ENCODE measurements around the gene SPR. TPM values are rescaled to one million over a fixed set of nuclear protein-coding genes. Genes with fewer than 3 reads are reported as not detected.

The SPR gene
- total RNA-seq, 1 donor from 2014 or later: 12.6 TPM

DNA sequence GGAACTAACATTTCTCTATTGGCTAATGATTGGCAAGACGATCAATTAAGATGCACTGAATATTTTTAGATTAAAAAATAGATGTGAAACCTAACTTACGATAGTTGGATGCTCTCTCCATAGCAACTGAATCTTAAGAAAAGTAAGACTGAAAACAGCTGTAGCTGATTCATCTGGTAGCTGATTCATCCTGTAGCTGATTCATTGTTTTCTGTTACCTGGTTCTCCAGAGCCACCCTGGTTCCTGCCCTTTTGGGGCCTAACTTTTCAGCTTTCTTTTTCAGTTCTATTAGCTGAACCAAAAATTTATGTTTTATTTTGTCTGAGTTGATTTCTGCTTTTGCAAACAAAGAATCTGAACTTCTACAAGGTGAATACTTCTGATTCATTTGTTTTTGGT lies 22.7 kb upstream of the SPR start:
- Mint-ChIP-seq H3K9me3 (no peaks in the 10 kb centered on the region), H3K4me3 (no peak overlapping the region), H3K27ac (no peak overlapping the region), H3K27me3 (peaks cover 33% of the 10 kb centered on the region), H3K36me3 (ENCODE audit: low read depth) (no peaks in the 10 kb centered on the region), H3K4me1 (peaks cover 9% of the 10 kb centered on the region)
- DNase-seq: no peak
- intact Hi-C loops (cut with micrococcal nuclease): loop anchor here (1.0 to 10.0 kb wide), 4 partner anchors 22 to 260 kb away; partner anchors contain the start of genes EMX1 and SPR

DNA sequence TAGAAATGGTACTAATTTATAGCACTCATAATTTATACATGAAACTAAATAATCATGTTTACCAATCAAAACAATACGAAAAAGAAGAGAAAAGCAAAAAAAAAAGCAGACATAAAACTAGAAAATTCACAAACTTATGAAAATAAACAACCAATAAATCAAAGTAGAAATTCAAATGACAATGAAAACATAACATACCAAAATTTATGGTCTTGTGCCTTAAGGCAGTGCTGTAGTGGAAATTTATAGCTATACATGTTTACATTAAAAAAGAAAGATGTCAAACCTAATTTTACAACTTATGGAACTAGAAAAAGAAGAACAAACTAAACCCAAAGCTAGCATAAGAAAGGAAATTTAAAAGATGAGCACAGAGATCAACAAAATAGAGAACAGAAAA lies 16.1 kb upstream of the SPR start:
- DNase-seq: no peak
- H3K4me1 Mint-ChIP-seq: no peaks in the 10 kb centered on the region
- no peaks in the 10 kb centered on the region for H3K36me3 Mint-ChIP-seq (ENCODE audit: low read depth)
- intact Hi-C loops (cut with micrococcal nuclease): no loop called here
- H3K27ac Mint-ChIP-seq: no peak overlapping the region
- H3K27me3 Mint-ChIP-seq: peaks cover 40% of the 10 kb centered on the region
- no peaks in the 10 kb centered on the region for H3K9me3 Mint-ChIP-seq
- H3K4me3 Mint-ChIP-seq: no peak overlapping the region

DNA sequence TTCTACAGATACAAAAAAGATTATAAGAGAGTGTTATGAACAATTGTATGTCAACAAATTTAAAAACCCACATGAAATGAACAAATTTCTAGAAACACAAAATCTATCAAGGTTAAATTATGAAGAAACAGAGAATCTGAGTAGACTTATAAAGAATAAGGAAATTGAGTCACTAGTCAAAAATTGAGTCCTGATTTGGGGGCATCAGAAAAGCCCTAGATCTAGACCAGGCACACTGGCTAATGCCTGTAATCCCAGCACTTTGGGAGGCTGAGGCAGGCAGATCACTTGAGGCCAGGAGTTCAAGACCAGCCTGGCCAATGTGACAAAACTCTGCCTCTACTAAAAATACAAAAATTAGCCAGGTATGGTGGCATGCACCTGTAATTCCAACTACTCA lies 15.3 kb upstream of the SPR start:
- no peak for DNase-seq
- intact Hi-C loops (cut with micrococcal nuclease): no loop called here
- Mint-ChIP-seq H3K4me3 (no peak overlapping the region), H3K27ac (no peak overlapping the region), H3K27me3 (peaks cover 40% of the 10 kb centered on the region), H3K4me1 (no peaks in the 10 kb centered on the region), H3K9me3 (no peaks in the 10 kb centered on the region), H3K36me3 (ENCODE audit: low read depth) (no peaks in the 10 kb centered on the region)

DNA sequence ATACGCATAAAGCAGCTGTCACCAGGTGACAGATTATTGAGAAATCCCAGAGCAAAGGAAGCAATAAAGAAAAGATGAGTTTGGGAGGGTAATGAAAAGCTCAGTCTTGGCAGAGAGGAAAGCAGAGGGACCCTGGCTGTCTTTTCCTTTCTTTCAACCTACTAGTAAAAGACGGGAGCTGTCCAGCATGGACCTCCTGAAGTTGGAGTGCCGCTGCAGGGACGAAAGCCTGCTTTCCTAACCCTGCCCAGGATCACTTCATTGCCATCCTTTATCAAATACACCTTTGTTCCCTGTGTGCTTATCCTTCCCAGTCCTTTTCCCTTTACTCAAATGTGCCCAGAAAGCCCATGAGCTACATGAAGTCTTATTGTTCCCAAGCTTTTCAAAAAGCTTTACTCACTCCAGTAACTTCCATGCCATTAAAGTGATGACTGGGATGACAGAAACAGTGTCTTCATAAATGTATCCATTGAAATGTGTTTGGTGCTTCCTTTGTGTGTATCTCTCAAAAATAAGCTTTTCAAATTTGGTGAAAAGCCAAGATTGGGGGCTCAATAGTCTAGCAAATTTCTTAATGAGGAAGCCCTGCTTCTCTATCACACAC lies 3.7 kb upstream of the SPR start:
- Mint-ChIP-seq H3K27ac (no peak overlapping the region), H3K27me3 (peaks cover 40% of the 10 kb centered on the region), H3K4me1 (peaks cover 4% of the 10 kb centered on the region), H3K9me3 (no peaks in the 10 kb centered on the region), H3K36me3 (ENCODE audit: low read depth) (no peaks in the 10 kb centered on the region), H3K4me3 (no peak overlapping the region)
- intact Hi-C loops (cut with micrococcal nuclease): no loop called here
- peak; percentile 77 for DNase-seq

DNA sequence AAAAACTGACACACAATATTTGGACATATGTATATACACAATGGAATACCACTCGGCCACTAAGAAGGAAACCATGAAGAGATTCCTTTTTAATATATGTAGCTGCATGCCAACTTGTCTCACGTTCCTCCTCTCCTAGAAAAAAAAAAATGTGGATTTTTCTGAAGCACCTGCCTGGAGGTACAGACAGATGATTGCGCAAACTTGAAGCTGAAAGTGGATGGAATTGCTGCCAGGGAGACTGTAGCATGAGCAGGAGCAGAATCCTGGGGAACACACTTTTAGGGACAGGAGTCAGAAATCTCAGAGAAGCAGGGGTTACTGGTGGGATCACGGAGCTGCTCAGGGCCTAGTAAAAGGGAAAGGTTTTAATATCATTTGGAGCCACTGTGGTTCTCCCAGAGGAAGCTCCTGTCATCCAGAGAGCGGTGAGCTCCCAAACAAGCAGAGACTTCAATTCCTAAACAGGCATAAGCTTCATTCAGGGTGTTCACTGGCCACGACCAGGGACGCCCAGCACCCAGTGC lies 640 bp upstream of the SPR start:
- intact Hi-C loops (cut with micrococcal nuclease): loop anchor here (1.0 to 2.0 kb wide), 2 partner anchors 22 to 115 kb away; no protein-coding TSS in a partner anchor
- no peaks in the 10 kb centered on the region for H3K9me3 Mint-ChIP-seq
- H3K4me3 Mint-ChIP-seq: peak overlapping the region; percentile 67
- peaks cover 40% of the 10 kb centered on the region for H3K27me3 Mint-ChIP-seq
- peaks cover 4% of the 10 kb centered on the region for H3K4me1 Mint-ChIP-seq
- no peak overlapping the region for H3K27ac Mint-ChIP-seq
- peak; percentile 49 for DNase-seq
- no peaks in the 10 kb centered on the region for H3K36me3 Mint-ChIP-seq (ENCODE audit: low read depth)

DNA sequence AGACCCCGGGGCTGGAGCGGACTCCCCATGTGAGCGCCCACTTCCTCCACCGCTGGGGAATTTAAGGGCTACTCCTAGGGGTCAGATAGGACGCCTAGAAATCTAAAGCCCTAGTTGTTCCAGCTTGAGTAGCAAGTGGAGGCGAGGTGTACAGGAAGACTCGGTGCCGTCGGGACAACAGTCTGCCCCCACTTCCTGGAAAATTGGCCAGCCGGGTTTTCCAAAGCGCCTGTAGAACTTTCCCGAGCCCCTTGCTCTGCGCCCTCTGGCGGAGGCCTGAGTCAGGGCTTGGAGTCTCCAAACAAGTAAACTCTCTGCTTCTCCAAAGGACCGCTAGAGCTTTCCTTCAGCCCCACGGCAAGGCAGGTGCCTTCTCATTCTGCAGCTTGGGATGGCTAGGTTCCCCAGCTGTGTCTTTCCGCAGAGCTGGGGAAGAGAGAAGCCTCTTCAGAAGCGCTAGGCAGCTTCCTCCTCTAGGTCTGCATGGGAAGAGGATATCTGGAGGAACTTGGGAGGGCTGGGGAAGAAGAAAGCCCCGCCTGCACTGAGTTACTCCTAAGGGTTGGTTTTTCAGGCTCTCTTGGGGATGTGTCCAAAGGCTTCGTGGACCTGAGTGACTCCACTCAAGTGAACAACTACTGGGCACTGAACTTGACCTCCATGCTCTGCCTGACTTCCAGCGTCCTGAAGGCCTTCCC lies 681 bp downstream of the SPR start:
- Mint-ChIP-seq H3K4me1 (peaks cover 4% of the 10 kb centered on the region), H3K36me3 (ENCODE audit: low read depth) (no peaks in the 10 kb centered on the region), H3K27ac (no peak overlapping the region), H3K9me3 (no peaks in the 10 kb centered on the region), H3K4me3 (peak overlapping the region; percentile 81), H3K27me3 (peaks cover 34% of the 10 kb centered on the region)
- DNase-seq: peak; percentile 85
- intact Hi-C loops (cut with micrococcal nuclease): loop anchor here (1.0 to 2.0 kb wide), 2 partner anchors 23 to 117 kb away; no protein-coding TSS in a partner anchor

DNA sequence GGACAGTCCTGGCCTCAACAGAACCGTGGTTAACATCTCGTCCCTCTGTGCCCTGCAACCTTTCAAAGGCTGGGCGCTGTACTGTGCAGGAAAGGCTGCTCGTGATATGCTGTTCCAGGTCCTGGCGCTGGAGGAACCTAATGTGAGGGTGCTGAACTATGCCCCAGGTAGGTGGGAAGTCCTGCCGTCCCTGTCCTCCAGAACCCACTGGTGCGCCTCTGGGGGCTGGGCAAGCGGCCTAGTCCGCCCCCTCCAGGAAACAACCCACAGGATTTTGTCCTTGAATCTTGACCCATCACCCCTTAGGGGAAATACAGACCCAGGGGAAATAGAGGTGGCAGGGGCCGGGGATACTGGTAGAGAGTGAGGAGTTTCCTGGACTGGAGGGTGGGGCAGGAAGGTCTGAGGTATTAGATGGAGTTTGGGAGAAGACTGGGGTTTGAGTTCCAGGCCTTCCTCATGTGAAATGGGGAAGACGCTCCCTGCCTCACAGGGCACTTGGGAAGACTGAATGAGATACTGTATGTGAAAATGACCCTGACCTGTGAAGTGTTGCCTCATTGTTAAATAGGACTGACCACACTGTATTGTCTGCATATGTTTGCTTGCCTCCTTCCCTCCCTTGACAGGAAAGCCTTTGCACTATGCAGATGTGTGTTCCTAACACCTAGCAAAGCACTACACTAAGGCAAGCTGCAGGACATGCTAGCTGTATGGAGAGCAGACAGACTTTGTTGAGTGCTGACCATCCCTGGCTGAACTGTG lies 1.4 kb downstream of the SPR start:
- DNase-seq: no peak
- no peak overlapping the region for H3K27ac Mint-ChIP-seq
- no peaks in the 10 kb centered on the region for H3K36me3 Mint-ChIP-seq (ENCODE audit: low read depth)
- no peaks in the 10 kb centered on the region for H3K9me3 Mint-ChIP-seq
- H3K27me3 Mint-ChIP-seq: peaks cover 32% of the 10 kb centered on the region
- peaks cover 4% of the 10 kb centered on the region for H3K4me1 Mint-ChIP-seq
- peak overlapping the region; percentile 81 for H3K4me3 Mint-ChIP-seq
- intact Hi-C loops (cut with micrococcal nuclease): no loop called here

DNA sequence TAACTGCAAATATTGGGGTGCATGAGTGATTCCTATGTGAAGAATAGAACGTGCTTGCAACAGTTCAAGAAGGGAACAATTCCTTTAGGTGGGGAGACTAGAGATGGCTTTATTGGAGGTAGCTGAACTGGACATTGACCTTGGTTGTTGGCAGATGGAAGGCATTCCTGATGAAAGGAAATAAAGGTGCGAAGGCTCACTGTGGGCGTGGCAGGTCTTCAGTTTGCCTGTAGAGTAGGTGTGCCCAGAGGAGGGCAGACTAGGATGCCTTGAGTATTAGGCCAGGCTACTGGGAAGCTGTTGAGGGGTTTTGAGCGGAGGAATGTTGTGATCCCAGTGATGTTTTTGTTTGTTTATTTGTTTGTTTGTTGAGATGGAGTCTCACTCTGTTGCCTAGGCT lies 2.8 kb downstream of the SPR start:
- H3K36me3 Mint-ChIP-seq (ENCODE audit: low read depth): no peaks in the 10 kb centered on the region
- H3K27me3 Mint-ChIP-seq: peaks cover 28% of the 10 kb centered on the region
- no peak for DNase-seq
- no peaks in the 10 kb centered on the region for H3K9me3 Mint-ChIP-seq
- H3K4me3 Mint-ChIP-seq: no peak overlapping the region
- intact Hi-C loops (cut with micrococcal nuclease): loop anchor here (5.0 kb wide), 1 partner anchor 272 kb away; no protein-coding TSS in a partner anchor
- no peak overlapping the region for H3K27ac Mint-ChIP-seq
- H3K4me1 Mint-ChIP-seq: peaks cover 4% of the 10 kb centered on the region

DNA sequence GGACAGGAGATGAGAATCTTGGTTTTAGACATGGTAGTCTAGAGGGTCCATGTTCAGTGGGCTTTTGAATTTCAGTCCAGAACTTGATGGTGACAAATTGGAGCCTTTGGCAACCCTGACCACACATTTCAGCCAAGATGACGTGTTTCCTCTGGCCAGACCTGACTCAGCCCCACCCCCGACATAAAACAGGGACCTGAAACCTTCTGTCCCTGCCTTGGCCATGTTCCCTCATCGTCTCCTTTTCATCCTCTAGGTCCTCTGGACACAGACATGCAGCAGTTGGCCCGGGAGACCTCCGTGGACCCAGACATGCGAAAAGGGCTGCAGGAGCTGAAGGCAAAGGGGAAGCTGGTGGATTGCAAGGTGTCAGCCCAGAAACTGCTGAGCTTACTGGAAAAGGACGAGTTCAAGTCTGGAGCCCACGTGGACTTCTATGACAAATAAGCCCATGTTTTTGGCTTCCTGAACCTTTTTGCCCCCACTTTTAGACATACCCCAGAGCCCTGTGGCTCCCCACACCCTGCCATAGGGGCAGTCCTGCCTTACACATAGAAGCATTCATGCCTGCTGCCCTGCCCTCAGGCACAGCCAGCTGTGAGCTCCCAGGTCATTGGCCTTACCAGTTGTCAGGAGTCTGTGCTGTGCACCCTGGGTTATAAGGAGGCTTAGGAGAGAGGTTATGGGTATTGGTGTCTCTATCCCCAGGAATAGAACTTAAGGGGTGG lies 4.0 kb downstream of the SPR start:
- H3K27ac Mint-ChIP-seq: no peak overlapping the region
- H3K27me3 Mint-ChIP-seq: peaks cover 24% of the 10 kb centered on the region
- no peaks in the 10 kb centered on the region for H3K9me3 Mint-ChIP-seq
- H3K4me3 Mint-ChIP-seq: no peak overlapping the region
- H3K4me1 Mint-ChIP-seq: peaks cover 4% of the 10 kb centered on the region
- no peaks in the 10 kb centered on the region for H3K36me3 Mint-ChIP-seq (ENCODE audit: low read depth)
- intact Hi-C loops (cut with micrococcal nuclease): loop anchor here (5.0 kb wide), 1 partner anchor 271 kb away; no protein-coding TSS in a partner anchor
- peak; percentile 52 for DNase-seq

DNA sequence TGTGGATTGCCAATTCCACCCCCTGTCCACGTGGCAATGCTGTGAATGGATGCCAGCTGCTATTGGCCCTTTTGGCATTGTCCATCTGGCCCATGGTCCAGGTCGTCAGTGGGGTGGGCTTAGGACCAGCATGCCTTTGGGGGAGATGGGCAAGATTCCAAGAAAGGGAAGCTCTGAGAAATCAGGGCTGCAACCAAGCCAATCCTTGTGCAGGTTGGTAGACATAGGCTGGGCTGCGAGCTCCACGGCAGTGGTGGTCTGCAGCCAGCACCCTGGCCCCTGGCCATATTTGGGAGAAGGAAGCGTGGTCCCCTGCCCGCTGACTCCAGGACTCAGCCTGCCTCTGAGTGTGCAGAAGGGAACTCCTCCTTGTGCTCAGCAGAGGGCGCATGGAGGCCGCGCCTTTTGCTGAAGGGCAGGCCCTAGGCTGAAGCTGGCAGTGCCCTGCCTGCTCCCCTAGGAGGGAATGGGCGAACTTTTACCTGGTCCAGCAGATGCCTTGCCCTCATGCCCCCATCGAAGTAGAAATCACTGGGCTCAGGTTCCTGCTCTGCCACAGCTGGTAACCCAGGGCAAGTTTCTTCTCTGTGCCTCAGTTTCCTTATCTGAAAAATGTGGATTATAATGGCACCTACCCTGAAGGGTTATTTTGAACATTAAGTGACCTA lies 5.4 kb downstream of the SPR start:
- Mint-ChIP-seq H3K36me3 (ENCODE audit: low read depth) (no peaks in the 10 kb centered on the region), H3K9me3 (no peaks in the 10 kb centered on the region), H3K4me3 (no peak overlapping the region), H3K27me3 (peaks cover 24% of the 10 kb centered on the region), H3K4me1 (no peaks in the 10 kb centered on the region), H3K27ac (no peak overlapping the region)
- peak; percentile 88 for DNase-seq
- intact Hi-C loops (cut with micrococcal nuclease): loop anchor here (1.0 to 5.0 kb wide), 4 partner anchors 81 to 285 kb away; partner anchors contain the start of gene SFXN5

DNA sequence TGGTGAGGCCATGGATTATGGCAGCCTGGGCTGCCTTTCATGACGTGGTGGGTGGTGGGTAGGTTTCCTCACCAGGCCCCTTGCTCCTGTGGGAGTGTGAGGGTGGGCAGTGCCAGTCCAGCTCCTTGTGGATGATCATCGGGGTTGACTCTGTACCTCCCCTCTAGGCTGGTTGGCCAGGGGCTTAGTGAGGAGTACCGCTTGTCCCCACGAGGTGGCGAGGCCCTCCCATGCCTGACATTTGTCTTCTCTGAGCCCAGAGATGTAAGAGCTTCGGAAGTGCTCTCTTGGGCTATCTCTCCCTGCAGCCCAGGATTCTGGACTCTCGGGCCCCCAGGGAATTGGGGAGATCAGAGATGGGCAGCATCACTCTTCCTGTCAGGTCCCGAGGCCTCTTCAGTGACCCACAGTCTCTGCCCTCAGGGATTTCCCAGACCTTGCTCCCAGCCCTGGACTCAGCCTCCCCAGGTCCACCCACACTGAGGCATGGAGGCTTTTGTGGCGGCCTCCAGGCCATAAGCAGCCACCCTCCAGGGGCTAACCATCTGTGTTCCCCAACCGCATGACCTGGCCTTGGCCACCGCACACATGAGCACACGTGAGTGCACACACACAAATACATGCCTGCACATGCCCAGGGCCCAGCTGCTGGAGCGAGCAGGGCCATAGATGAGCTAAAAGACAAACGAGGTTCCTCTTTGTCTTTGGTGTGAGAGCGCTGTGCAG lies 6.5 kb downstream of the SPR start:
- H3K9me3 Mint-ChIP-seq: no peaks in the 10 kb centered on the region
- peaks cover 26% of the 10 kb centered on the region for H3K27me3 Mint-ChIP-seq
- no peak overlapping the region for H3K27ac Mint-ChIP-seq

DNA sequence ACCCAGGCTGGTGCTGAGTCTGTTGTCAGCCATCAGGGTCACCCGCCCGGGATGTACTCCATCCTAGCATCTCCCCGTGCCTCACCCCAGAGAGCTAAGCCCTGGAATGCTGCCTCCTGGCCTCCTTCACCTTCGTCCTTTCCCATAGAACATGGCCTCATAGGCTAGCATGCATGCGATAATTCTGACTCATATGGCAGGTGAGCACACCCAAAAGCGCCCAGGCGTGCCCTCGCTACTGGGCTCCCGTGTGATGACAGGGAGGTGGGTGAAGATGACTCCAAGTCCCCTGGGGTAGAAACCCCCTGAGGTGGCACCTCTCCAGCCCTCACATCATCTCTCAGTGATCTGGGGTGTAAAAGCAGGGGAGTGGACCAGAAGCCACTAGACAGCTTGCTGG lies 7.3 kb downstream of the SPR start:
- Mint-ChIP-seq H3K27me3 (peaks cover 26% of the 10 kb centered on the region), H3K4me3 (no peak overlapping the region), H3K4me1 (no peaks in the 10 kb centered on the region), H3K9me3 (no peaks in the 10 kb centered on the region), H3K36me3 (ENCODE audit: low read depth) (no peaks in the 10 kb centered on the region), H3K27ac (no peak overlapping the region)
- DNase-seq: no peak
- intact Hi-C loops (cut with micrococcal nuclease): loop anchor here (5.0 kb wide), 1 partner anchor 268 kb away; no protein-coding TSS in a partner anchor

More for the DNA sequence above, 6.5 kb downstream of the SPR start:
- intact Hi-C loops (cut with micrococcal nuclease): loop anchor here (2.0 to 5.0 kb wide), 2 partner anchors 177 to 269 kb away; partner anchors contain the start of gene SFXN5
- H3K4me3 Mint-ChIP-seq: no peak overlapping the region
- H3K4me1 Mint-ChIP-seq: no peaks in the 10 kb centered on the region
- H3K36me3 Mint-ChIP-seq (ENCODE audit: low read depth): no peaks in the 10 kb centered on the region
- peak; percentile 82 for DNase-seq
